Fibroblast of skin of scalp (primary cell): ENCODE data around the gene SSH2.
A peak's percentile ranks its signal among the peaks of the same experiment; 100 is the strongest.
"Not testable (repeated sequence)": the region's sequence is repeated elsewhere in the genome, so short reads cannot be mapped to it uniquely, and the experiment has no call there.

Experiments used
- DNase-seq: peaks from one replicate; pipeline ENCODE4 v3.0.0-alpha.2; 2013

SSH2 gene

GRCh38 chr17:29728490-29728889, 201.5 kb downstream of the SSH2 start:
- DNase-seq = no peak

GRCh38 chr17:29726715-29727252, 203.2 kb downstream of the SSH2 start:
- peak; percentile 23 for DNase-seq

- DNase-seq = not testable (repeated sequence)
These were observed 204.6 kb downstream of the SSH2 start for GRCh38 chr17:29725408-29725807.

- no peak for DNase-seq
These were observed 206.6 kb downstream of the SSH2 start for GRCh38 chr17:29723278-29724047.

GRCh38 chr17:29722411-29723198, 207.4 kb downstream of the SSH2 start:
- DNase-seq = peak; percentile 65

GRCh38 chr17:29720551-29720950, 209.5 kb downstream of the SSH2 start:
- no peak for DNase-seq

- DNase-seq = no peak
These were observed 210.6 kb downstream of the SSH2 start for GRCh38 chr17:29719469-29719868.

- DNase-seq = no peak
These were observed 211.5 kb downstream of the SSH2 start for GRCh38 chr17:29718446-29719039.

- DNase-seq = no peak
These were observed 212.2 kb downstream of the SSH2 start for GRCh38 chr17:29717817-29718216.

GRCh38 chr17:29716566-29716965, 213.5 kb downstream of the SSH2 start:
- no peak for DNase-seq

GRCh38 chr17:29715680-29716079, 214.3 kb downstream of the SSH2 start:
- no peak for DNase-seq

- no peak for DNase-seq
These were observed 215.9 kb downstream of the SSH2 start for GRCh38 chr17:29714146-29714545.

- DNase-seq = no peak
These were observed 216.4 kb downstream of the SSH2 start for GRCh38 chr17:29713626-29714025.

GRCh38 chr17:29711588-29712385, 218.2 kb downstream of the SSH2 start:
- DNase-seq = no peak

- no peak for DNase-seq
These were observed 219.1 kb downstream of the SSH2 start for GRCh38 chr17:29710891-29711418.

- no peak for DNase-seq
These were observed 219.5 kb downstream of the SSH2 start for GRCh38 chr17:29710520-29710884.

GRCh38 chr17:29709866-29710519, 220.0 kb downstream of the SSH2 start:
- no peak for DNase-seq

GRCh38 chr17:29707212-29707571, 222.8 kb downstream of the SSH2 start:
- DNase-seq = no peak

- DNase-seq = no peak
These were observed 224.0 kb downstream of the SSH2 start for GRCh38 chr17:29706045-29706431.

- no peak for DNase-seq
These were observed 224.6 kb downstream of the SSH2 start for GRCh38 chr17:29705386-29705785.

GRCh38 chr17:29699283-29699682, 230.7 kb downstream of the SSH2 start:
- DNase-seq = no peak

GRCh38 chr17:29698837-29699236, 231.2 kb downstream of the SSH2 start:
- no peak for DNase-seq
